CD4-positive, alpha-beta T cell treated with Interleukin-15 for 4 hours (primary cell): Measurements from ENCODE around the gene REST.
A peak's percentile ranks its signal among the peaks of the same experiment; 100 is the strongest.
"Not testable (repeated sequence)": the region's sequence is repeated elsewhere in the genome, so short reads cannot be mapped to it uniquely, and the experiment has no call there.

Source experiments
- DNase-seq: peaks from one replicate; pipeline ENCODE4 v3.0.0-alpha.2; 2020; ENCODE audit warnings: low spot score

Gene REST

GRCh38 chr4:56907489-56908205 lies at the start of gene REST:
Gene REST, plus strand, starts transcription at chr4:56907900. Its CDS starts 2,739 bp downstream, at chr4:56910639.
- DNase-seq: peak; percentile 79

GRCh38 chr4:56859841-56860240 lies 47.9 kb upstream of the REST start:
- DNase-seq: no peak

- DNase-seq: no peak
Observed at GRCh38 chr4:56860781-56861180, 46.9 kb upstream of the REST start.

GRCh38 chr4:56861360-56861759 lies 46.3 kb upstream of the REST start:
- no peak for DNase-seq

- DNase-seq: no peak
Observed at GRCh38 chr4:56863441-56864139, 44.1 kb upstream of the REST start.

- no peak for DNase-seq
Observed at GRCh38 chr4:56870946-56871345, 36.8 kb upstream of the REST start.

- DNase-seq: no peak
Observed at GRCh38 chr4:56871371-56871866, 36.3 kb upstream of the REST start.

GRCh38 chr4:56874166-56874565 lies 33.5 kb upstream of the REST start:
- DNase-seq: no peak

- DNase-seq: no peak
Observed at GRCh38 chr4:56874923-56875322, 32.8 kb upstream of the REST start.

- no peak for DNase-seq
Observed at GRCh38 chr4:56876264-56876663, 31.4 kb upstream of the REST start.

GRCh38 chr4:56879996-56880395 lies 27.7 kb upstream of the REST start:
- DNase-seq: no peak

- no peak for DNase-seq
Observed at GRCh38 chr4:56880572-56880971, 27.1 kb upstream of the REST start.

- DNase-seq: not testable (repeated sequence)
Observed at GRCh38 chr4:56884511-56884910, 23.2 kb upstream of the REST start.

GRCh38 chr4:56892691-56893090 lies 15.0 kb upstream of the REST start:
- DNase-seq: no peak

GRCh38 chr4:56897842-56898241 lies 9.9 kb upstream of the REST start:
- DNase-seq: not testable (repeated sequence)

- not testable (repeated sequence) for DNase-seq
Observed at GRCh38 chr4:56900186-56900585, 7.5 kb upstream of the REST start.

GRCh38 chr4:56902703-56903102 lies 5.0 kb upstream of the REST start:
- no peak for DNase-seq

- no peak for DNase-seq
Observed at GRCh38 chr4:56905796-56906195, 1.9 kb upstream of the REST start.

- DNase-seq: peak; percentile 2
Observed at GRCh38 chr4:56906489-56907393, 959 bp upstream of the REST start.

- DNase-seq: peak; percentile 50
Observed at GRCh38 chr4:56908206-56909085, 746 bp downstream of the REST start.
